RPMI7951 (cell line): ENCODE data around the gene CASTOR1. TPM values are rescaled to one million over a fixed set of nuclear protein-coding genes. Genes with fewer than 3 reads are reported as not detected.
"Not testable (repeated sequence)": the region's sequence is repeated elsewhere in the genome, so short reads cannot be mapped to it uniquely, and the experiment has no call there.

Experiments
- DNase-seq: peaks from one replicate; pipeline ENCODE4 v3.0.0-alpha.2; 2012; ENCODE audit warnings: low read depth
- total RNA-seq: library from RNA; depleted of rRNA; stranded (reverse); fragments of >200 nt; shearing (Covaris generic); gene quantifications from 2 replicates; pipeline ENCODE4 v1.2.3, GENCODE V29; 2014; rRNA removed

The CASTOR1 gene
- 9.6 and 16.6 TPM in 2 replicates for total RNA-seq

DNA sequence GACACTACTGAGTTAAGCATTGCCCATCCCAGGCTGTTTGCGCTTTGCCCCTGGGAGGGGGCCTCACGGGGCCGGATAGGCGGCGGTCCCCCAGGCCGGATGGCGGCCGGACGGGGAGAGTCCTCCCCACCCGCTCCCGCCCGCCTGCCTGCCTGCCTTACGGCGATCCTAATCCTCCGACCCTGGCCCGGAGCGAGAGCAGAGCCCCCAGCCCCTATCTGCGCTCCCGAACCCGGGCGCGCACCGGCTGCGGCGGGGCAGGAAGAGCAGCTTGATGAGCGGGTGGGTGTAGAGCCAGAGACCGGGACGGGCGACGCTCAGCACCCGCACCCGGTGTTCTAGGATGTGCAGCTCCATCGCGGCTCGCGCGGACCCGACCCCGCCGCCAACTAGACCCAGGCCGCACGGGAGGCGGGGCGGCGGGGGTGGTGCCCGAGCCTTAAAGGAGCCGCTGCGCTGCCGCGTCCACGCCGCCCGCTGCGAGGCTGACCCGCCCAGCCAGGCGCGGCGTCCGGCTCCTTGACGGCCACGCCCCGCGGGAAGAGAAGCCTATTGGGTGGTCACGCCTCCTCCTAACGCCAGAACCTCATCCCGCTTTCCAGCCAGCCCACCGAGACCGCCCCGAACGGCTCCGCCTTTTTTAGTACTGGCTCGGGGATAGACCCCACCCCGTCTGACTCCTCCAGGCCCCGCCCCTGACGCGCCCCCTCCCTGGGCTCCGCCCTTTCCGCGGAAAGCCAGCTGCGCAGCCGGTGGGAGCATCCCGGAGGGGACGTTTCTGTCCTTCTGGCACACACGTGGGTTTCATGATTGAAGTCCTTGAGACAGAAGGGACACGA is at the start of gene CASTOR1:
Gene CASTOR1 (minus strand): TSS at position 365 of the 839 bp plus-strand sequence. CDS start 8 bp downstream, at position 357.
- DNase-seq: peak; percentile 97

DNA sequence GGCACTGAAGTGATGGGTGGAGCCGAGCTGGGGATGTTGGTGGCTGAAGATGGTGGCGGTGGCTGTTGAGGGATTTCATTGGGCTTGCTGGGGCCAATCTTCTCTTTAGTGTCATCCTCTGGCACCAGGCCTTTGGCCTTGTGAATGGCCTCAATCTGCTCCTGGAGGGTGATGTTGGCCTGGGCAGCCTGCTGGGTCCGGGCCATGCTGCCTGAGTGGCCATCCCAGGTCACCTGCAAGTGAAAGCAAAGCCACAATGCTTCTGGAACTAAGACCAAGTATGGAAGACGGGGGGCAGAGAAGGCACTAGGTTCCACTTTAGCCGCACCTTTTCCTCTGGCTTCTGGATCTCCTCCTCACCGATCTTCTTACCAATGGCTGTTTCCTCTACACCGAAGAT is 49.5 kb upstream of the CASTOR1 start:
- no peak for DNase-seq

GRCh38 chr22:30338341-30338740 is 49.0 kb upstream of the CASTOR1 start:
- not testable (repeated sequence) for DNase-seq

DNA sequence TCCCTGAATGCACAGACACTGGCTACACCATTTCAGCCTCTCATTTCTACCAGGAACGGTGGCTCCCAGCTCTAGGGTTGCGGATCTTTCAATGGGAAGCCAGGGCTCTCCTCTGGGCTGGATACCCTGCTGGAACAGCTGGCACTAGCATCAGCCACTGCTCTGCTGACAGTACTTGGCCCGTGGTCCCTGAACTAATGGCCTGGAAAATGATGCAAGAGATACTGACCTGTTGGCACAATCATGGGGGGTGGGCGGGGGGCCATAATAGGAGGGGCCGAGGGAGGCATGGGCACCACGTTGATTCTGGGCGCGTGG is 48.1 kb upstream of the CASTOR1 start:
- DNase-seq: no peak

- no peak for DNase-seq
Measured at GRCh38 chr22:30336752-30337460, 47.6 kb upstream of the CASTOR1 start.

- no peak for DNase-seq
Measured at GRCh38 chr22:30335236-30335635, 45.9 kb upstream of the CASTOR1 start.

- DNase-seq: no peak
Measured at GRCh38 chr22:30334646-30335045, 45.3 kb upstream of the CASTOR1 start.

- DNase-seq: no peak
Measured at GRCh38 chr22:30333707-30334087, 44.4 kb upstream of the CASTOR1 start.

GRCh38 chr22:30332994-30333706 is 43.8 kb upstream of the CASTOR1 start:
- no peak for DNase-seq

GRCh38 chr22:30332551-30332950 is 43.2 kb upstream of the CASTOR1 start:
- DNase-seq: no peak

GRCh38 chr22:30328466-30329049 is 39.3 kb upstream of the CASTOR1 start:
- DNase-seq: no peak

DNA sequence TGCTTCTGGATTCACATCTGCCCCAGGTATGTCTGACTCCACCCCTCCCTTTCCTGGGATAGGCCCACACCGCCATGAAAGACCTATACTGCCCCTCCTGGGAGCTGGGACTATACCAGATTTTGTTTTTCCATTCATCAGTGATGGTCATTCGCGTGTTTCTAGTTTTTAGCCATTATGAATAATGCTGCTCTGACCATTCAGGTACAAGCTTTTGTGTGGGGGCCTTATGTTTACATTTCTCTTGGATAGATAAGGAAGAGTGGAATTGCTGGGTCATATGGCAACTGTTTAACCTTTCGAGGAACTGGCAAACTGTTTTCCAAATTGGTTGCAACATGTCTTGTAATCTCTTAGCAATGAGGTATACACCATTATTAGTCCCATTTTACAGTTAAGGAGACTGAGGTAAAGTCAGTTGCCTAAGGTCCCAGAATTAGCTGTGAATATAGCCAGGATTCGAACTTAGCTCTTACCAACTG is 38.6 kb upstream of the CASTOR1 start:
- no peak for DNase-seq

- peak; percentile 85 for DNase-seq
Measured at GRCh38 chr22:30326706-30327362, 37.5 kb upstream of the CASTOR1 start, which contains the start of gene TBC1D10A. TBC1D10A (minus strand) TSS chr22:30326941; CDS start chr22:30326881, 60 bp downstream.

- DNase-seq: no peak
Measured at GRCh38 chr22:30326255-30326705, 37.0 kb upstream of the CASTOR1 start.

GRCh38 chr22:30325724-30326254 is 36.5 kb upstream of the CASTOR1 start:
- DNase-seq: no peak

DNA sequence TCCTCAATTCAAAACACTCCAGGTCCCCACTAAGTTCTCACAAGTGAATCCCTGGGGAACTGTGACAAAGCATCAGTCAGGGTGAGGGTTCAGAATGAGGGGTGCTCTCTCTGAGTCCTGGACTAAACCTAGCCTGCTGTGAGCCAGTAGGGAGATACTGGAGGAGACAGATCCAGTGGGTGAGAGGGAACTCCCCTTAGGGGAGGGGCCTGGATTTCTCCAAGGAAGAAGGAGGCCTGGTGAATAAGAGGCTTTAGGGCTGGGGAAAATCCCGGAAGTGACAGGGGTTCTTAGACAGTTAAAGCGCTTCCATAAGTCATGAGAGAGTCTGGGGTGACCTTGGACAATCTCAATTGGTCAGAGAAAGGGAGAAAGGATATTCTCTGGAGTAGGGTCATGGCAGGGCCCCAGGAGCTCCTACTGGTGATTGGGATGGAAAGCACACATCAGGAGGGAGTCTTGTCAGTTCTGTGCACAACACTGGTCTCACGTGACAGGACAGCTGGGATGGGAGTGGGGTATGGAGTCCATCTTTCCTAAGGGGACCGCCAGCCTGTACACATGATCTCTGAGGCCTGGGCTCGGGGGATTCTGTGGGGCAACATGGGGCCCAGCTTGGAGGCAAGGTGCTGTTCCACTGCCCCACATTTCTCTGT is 35.9 kb upstream of the CASTOR1 start:
- peak; percentile 88 for DNase-seq

DNA sequence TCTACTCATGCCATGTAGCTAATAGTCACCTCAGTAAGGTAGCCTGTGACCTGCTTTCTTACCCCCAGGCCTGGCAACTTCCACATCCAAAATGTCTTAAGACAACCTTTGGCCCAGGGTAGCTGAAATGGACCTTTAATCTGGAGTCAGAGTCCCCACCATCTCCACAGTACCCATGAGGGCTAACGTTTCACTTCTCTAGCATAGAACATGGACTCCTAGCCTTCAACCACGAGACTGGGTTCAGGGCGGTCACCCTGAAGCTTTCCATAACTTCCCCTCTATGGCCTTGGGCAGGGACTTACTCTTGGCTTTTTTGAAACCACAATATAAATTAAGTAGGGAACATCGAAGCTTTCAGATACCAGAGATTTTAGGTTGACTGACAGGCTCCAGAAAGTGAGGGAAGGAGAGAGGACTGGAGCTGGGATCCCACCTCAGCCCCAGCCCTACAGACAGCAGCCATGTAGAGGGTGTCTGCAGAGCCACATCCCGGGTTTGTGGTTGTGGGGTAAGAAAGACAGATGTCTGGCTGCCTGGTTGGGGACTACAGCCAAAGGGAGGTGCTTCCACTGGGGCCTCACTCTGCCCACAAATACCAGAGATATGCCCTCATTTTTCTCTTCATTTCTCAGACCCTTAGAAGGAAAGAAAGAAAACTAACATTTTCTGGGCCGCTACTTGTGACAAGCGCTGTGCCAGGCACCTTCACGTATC is 34.9 kb upstream of the CASTOR1 start:
- DNase-seq: peak; percentile 75

DNA sequence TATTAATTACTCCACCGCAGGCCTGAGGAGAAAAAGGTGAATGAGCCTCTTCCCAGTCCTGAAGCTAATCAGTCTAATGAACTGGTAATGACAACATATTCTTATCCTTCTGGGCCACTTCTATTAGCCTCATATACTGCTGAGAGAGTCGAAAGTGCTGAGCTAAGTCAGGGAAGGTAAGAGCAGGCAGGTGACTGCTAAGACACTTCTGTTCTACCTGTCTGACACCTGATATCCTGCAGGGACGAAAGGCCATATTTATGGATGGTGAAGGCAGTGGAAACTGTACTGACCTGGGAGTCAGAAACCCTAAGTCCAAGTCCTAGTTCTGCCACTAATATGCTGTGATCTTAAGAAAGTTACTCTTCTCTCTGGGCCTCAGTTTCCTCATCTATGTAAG is 33.9 kb upstream of the CASTOR1 start:
- no peak for DNase-seq

DNA sequence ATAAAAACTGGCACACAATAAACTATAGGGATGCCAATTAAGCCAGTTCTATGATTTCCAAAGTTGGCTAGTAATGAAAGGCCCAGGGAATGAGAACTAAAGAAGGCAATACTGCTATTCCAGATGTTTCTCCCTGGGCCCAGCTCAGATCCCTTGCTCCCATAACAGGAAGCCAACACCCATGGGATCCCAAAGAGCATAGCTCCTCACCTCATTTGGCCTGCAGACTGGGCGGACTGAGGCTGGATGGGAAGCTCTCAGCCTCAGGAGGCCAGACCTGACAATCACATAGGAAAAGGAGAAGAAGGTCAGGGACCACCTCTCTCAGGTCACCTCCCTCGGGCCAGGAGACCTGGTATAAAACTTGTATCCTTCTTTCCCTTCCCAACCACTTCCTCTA is 32.2 kb upstream of the CASTOR1 start:
- DNase-seq: no peak
